HUES48 (cell line): ENCODE results near the gene WDR54.
"Not testable (repeated sequence)": the region's sequence is repeated elsewhere in the genome, so short reads cannot be mapped to it uniquely, and the experiment has no call there.

Source experiments
- H3K27ac ChIP-seq: one replicate; pipeline ENCODE4 v1.7.0; 2013; ENCODE audit warnings: low read depth, low read length, inconsistent platforms
- H3K27me3 ChIP-seq: 2 replicates; pipeline ENCODE4 v1.6.1; 2013; ENCODE audit warnings: mild to moderate bottlenecking, low read length; ENCODE audit not compliant: control insufficient read depth, insufficient read depth
- H3K36me3 ChIP-seq: 2 replicates; pipeline ENCODE4 v1.6.1; 2013; ENCODE audit warnings: low read length; ENCODE audit not compliant: control insufficient read depth, insufficient read depth
- H3K4me1 ChIP-seq: 2 replicates; pipeline ENCODE4 v1.6.1; 2013; ENCODE audit warnings: mild to moderate bottlenecking, low read length; ENCODE audit not compliant: control insufficient read depth, insufficient read depth
- H3K4me3 ChIP-seq: 2 replicates; pipeline ENCODE4 v1.5.1; 2013; ENCODE audit warnings: mild to moderate bottlenecking, low read depth, low read length
- H3K9ac ChIP-seq: 2 replicates; pipeline ENCODE4 v1.6.1; 2013; ENCODE audit warnings: mild to moderate bottlenecking, low read depth, low read length, moderate library complexity
- H3K9me3 ChIP-seq: 2 replicates; pipeline ENCODE4 v1.6.1; 2013; ENCODE audit warnings: low read length; ENCODE audit not compliant: control insufficient read depth, insufficient read depth

Gene WDR54

DNA sequence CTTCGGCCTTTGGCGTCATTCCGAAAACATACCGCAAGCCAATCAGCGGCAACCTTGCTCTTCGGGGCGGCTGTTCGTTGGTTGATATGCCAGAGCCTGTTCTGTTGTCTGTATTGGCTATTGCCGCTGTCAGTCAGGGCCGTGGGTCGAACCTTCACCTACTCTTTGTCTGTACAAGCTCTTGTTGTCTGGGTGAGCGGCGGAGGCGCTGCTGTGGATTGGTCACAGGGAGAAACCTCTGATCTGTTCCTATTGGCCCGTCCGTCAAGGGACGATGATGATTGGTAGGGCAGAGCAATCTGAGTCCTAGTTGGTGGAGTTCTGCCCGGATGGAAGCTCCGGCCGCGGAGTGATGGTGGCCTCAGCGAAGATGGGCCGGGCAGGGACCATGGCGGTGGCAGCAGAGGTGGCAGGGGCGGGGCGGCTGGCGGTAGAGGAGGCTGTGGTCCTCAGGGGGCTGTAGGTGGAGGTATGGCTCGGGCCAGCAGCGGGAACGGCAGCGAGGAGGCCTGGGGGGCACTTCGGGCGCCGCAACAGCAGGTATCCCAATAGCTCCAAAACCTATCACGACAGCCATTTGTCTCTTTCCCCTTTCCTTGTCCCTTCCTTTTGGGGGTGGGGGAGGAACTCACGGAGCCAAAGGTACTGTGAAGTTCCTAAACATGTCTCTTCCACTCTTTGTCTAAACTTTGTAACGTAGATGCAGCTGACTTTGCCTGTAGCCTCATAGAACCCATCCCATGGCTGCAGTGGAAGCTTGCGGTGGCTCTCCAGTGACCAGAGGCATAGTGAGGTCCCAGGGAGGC is 36.8 kb downstream of the WDR54 start, which contains the start of gene WBP1:
Gene WBP1 (plus strand): TSS at position 307 of the 806 bp plus-strand sequence. CDS start 165 bp downstream, at position 472.
- H3K9me3 ChIP-seq, result no peaks in the 10 kb centered on the region

DNA sequence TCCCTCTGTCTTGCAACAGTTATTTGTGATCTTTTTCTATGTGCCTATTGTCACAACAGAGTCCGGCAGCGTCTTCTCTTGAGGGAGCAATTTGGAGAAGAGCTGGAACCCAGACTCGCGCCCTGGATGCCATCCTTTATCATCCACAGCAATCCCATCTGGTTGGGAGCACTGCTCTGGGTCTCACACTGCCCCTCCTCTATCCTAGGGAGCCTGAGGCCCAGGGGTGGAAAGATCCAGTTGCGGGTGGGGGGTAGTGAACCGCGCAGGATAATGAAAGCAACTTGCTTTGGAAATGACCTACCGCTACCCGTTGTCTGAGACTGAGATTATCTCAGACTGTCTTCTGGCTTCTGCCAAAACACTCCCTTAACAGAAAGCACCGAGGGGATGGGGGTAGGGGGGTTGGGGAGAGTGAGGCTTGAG is 37.4 kb downstream of the WDR54 start:
- Histone ChIP-seq H3K4me3 (peak overlapping the region; percentile 97), H3K27me3 (no peaks in the 10 kb centered on the region), H3K27ac (no peak overlapping the region)

More for the DNA sequence above, 36.8 kb downstream of the WDR54 start, which contains the start of gene WBP1:
- H3K4me3 ChIP-seq, result peak within 1 kb of the TSS; percentile 97
- peak within 1 kb of the TSS; percentile 80 for H3K9ac ChIP-seq
- H3K4me1 ChIP-seq, result peaks cover 10% of the 10 kb centered on the region
- H3K27me3 ChIP-seq, result no peaks in the 10 kb centered on the region
- H3K27ac ChIP-seq, result peak within 1 kb of the TSS; percentile 99
- H3K36me3 ChIP-seq, result peaks cover 15% of the 10 kb centered on the region

DNA sequence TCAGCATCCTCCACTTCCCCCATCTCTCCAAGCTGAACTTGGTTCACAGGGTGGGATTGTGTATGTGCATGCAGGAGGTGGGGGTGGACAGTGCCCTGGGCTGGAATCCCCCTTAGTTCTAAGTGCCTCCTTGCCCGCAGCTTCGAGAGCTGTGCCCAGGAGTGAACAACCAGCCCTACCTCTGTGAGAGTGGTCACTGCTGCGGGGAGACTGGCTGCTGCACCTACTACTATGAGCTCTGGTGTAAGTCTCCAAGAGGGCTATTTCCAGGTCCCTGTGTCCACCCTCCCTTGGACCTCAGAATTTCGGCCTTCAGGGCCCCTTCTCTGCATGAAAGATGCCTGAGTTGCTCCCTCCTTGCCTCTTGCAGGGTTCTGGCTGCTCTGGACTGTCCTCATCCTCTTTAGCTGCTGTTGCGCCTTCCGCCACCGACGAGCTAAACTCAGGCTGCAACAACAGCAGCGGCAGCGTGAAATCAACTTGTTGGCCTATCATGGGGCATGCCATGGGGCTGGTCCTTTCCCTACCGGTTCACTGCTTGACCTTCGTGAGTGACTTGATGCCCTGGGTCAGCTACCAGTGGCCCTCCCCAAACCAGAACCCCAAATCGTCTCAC is 38.1 kb downstream of the WDR54 start:
- H3K27ac ChIP-seq, H3K9ac ChIP-seq, H3K27me3 ChIP-seq, H3K9me3 ChIP-seq: not testable (repeated sequence)
- peak overlapping the region; percentile 97; the same call in 1 of the 2 replicates for H3K4me3 ChIP-seq
- peaks cover 13% of the 10 kb centered on the region for H3K4me1 ChIP-seq
- peaks cover 15% of the 10 kb centered on the region for H3K36me3 ChIP-seq

More for the DNA sequence above, 37.4 kb downstream of the WDR54 start:
- Histone ChIP-seq H3K4me1 (peaks cover 10% of the 10 kb centered on the region), H3K9me3 (no peaks in the 10 kb centered on the region), H3K9ac (peak overlapping the region; percentile 80), H3K36me3 (peaks cover 15% of the 10 kb centered on the region)

DNA sequence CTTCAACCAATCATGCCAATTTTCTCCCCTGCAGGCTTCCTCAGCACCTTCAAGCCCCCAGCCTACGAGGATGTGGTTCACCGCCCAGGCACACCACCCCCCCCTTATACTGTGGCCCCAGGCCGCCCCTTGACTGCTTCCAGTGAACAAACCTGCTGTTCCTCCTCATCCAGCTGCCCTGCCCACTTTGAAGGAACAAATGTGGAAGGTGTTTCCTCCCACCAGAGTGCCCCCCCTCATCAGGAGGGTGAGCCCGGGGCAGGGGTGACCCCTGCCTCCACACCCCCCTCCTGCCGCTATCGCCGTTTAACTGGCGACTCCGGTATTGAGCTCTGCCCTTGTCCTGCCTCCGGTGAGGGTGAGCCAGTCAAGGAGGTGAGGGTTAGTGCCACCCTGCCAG is 38.7 kb downstream of the WDR54 start:
- H3K27me3 ChIP-seq, H3K4me3 ChIP-seq, H3K9ac ChIP-seq, H3K27ac ChIP-seq, H3K9me3 ChIP-seq: not testable (repeated sequence)
- Histone ChIP-seq H3K36me3 (peaks cover 15% of the 10 kb centered on the region), H3K4me1 (peaks cover 13% of the 10 kb centered on the region)

DNA sequence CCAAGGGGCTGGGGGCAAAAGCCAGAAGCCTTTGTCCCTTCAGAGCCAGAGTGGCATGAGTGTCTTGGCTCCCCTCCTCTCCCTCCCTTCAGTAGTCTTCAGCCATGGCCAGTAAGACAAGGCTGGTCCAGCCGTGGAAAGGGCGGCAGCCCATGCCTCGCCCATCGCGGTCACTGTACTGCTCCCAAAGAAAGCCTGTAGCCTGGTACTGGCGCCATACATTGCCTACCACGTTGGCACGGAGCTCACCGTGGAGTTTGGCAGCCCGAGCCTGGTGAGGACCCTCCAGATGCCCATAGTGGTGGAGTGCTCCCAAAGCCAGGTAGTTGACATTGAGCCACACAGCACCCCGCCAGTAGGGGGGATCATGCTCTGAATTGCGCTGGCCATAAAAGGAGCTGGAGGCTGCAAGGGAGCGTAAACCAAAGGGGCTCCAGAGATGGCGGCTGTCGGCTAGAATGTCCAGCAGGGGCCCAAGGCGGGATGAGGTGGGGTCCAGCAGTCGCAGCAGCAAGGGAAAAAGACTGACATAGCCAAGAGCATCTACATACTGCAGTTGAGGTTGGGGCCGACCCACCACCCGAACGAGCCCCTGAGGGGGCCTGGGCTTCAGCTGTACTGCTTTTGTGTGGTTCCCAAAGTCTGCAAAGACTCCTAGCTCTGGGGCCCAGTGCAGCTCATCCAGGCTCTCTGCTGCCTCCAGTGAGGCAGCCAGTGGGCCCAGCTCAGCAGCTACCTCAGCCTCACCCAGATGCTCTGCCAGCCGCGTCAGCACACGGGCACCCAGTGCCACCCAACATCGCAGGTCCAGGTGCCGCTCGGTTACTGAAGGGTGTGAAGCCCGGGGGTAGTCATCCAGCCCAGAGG is 39.9 kb downstream of the WDR54 start:
- Histone ChIP-seq H3K9ac (no peak overlapping the region), H3K4me1 (peaks cover 11% of the 10 kb centered on the region), H3K4me3 (no peak overlapping the region), H3K27me3 (no peaks in the 10 kb centered on the region), H3K36me3 (peaks cover 15% of the 10 kb centered on the region), H3K27ac (peak overlapping the region; percentile 38), H3K9me3 (no peaks in the 10 kb centered on the region)

DNA sequence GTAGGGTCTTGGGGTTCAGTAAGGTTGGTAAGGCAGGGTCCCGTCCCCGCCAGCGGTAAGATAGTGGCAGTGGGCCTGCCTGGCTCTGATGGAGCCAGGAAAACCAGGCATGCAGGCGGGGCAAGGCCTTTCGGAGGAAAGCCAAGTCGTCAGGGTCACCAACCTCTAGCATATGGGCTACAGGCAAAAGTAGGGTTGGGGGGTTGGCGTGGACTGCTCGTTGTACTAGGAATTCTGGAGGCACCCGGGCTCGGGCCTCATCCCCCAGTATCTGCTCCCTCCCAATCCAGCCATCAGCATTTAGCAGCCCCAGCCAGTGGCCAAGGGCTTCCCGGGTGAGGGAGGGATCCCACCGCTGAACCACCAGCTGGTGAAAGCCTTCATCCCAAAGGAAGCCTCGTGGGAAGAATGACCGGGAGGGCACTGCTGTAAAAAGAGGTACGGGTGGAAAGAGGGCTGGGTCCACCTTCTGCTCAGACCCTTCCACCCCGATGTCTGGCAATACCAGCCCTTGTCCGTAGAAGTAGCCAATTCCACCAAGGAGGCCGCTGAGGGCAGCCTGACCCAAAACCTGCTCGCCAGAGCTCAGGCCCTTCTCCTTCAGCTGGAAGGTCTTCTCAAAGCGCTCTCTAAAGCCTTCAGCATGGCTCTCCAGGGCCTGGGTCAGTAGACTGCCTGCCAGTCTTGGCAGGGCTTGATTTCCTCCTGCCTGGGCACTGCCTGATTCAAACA is 40.7 kb downstream of the WDR54 start:
- no peaks in the 10 kb centered on the region for H3K9me3 ChIP-seq
- H3K27me3 ChIP-seq, result no peaks in the 10 kb centered on the region
- peaks cover 7% of the 10 kb centered on the region for H3K4me1 ChIP-seq
- no peak overlapping the region for H3K9ac ChIP-seq
- H3K4me3 ChIP-seq, result no peak overlapping the region
- H3K27ac ChIP-seq, result no peak overlapping the region
- H3K36me3 ChIP-seq, result peaks cover 15% of the 10 kb centered on the region

DNA sequence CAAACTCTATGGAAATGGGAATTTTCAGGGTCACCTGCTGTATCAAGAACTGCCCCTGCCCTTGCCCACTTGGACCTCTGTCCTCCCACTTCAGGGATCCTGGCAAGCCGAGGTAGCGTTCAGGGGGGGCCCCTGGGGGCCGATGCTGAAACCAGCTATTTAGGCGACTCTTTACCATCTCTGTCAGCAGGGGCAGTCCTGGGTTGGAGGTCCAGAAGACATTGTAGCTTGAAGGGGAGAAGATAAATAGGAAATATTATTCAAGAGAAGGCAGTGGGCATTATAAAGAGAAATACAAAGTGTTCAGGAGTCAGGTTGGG is 41.2 kb downstream of the WDR54 start:
- H3K27me3 ChIP-seq, result no peaks in the 10 kb centered on the region
- no peaks in the 10 kb centered on the region for H3K9me3 ChIP-seq
- no peak overlapping the region for H3K9ac ChIP-seq
- H3K27ac ChIP-seq, result no peak overlapping the region
- peaks cover 15% of the 10 kb centered on the region for H3K36me3 ChIP-seq
- no peak overlapping the region for H3K4me3 ChIP-seq
- H3K4me1 ChIP-seq, result peaks cover 7% of the 10 kb centered on the region

DNA sequence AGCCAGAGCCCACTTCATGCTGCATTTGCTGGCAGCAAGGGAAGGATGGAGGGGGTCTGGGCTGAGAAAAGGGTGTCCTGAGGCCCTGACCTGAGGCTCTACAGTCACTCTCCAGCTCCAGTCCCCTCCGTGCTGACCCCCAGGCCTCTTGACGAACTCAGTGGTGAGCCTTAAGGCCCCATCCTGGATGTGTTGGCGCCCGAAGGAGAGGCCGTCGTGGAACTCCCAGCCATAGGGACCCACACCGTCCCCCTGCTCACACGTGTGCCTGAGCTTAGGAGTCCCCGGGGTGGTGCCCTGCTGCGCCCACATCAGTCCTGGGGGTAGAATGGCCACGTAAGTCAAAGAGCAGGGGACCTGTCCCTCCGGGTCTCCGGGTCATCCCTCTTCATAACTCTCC is 42.9 kb downstream of the WDR54 start:
- Histone ChIP-seq H3K4me1 (peaks cover 7% of the 10 kb centered on the region), H3K9ac (peak overlapping the region; percentile 32), H3K27ac (no peak overlapping the region), H3K4me3 (peak overlapping the region; percentile 82), H3K9me3 (no peaks in the 10 kb centered on the region), H3K27me3 (no peaks in the 10 kb centered on the region), H3K36me3 (peaks cover 15% of the 10 kb centered on the region)

DNA sequence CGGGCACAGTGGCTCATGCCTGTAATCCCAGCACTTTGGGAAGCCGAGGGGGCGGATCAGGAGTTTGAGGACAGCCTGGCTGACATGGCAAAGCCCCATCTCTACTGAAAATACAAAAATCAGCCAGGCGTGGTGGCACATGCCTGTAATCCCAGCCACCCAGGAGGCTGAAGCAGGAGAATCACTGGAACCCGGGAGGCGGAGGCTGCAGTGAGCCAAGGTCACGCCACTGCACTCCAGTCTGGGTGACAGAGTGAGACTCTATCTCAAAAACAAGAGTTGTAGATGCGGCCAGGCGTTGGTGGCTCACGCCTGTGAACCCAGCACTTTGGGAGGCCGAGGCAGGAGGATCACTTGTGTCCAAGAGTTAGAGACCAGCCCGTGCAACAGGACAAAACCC is 49.2 kb downstream of the WDR54 start:
- not testable (repeated sequence) for H3K4me3 ChIP-seq, H3K27ac ChIP-seq, H3K27me3 ChIP-seq, H3K9me3 ChIP-seq, H3K9ac ChIP-seq
- Histone ChIP-seq H3K4me1 (peaks cover 13% of the 10 kb centered on the region; the same call in 1 of the 2 replicates), H3K36me3 (peaks cover 16% of the 10 kb centered on the region)

DNA sequence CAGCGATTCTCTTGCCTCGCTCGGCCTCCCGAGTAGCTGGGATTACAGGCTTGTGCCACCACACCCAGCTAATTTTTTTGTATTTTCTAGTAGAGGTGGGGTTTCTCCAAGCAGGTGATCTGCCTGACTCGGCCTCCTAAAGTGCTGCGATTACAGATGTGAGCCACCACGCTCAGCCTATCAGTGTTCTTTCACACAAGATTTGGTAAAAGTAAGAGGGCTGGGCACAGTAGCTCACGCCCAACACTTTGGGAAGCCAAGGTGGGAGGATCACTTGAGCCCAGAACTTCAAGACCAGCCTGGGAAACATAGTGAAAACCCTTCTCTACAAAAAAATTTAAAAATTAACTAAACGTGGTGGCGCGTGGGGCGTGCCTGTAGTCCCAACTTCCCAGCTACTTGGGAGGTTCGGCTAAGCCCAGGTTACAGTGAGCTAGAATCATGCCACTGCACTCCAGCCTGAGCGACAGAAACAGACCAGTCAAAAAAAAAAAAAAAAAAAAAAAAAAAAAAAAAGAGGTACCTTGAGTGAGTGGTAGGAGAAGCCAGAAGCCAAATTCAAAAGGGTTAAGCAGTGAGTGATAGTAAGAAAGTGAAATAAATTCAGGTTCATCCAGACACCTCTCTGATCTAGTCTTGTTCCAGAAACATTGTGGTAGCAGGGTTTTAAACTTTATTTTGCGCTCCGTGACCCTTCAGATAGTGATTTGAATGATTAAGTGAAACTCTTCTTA is 50.0 kb downstream of the WDR54 start:
- Histone ChIP-seq H3K27ac (peak overlapping the region; percentile 95), H3K4me3 (peak overlapping the region; percentile 99), H3K9ac (peak overlapping the region; percentile 81), H3K4me1 (peaks cover 10% of the 10 kb centered on the region; the same call in 1 of the 2 replicates), H3K36me3 (peaks cover 17% of the 10 kb centered on the region), H3K27me3 (no peaks in the 10 kb centered on the region), H3K9me3 (no peaks in the 10 kb centered on the region)
